C4-2B (cell line): Measurements from ENCODE around the gene ERCC1.

Experiments
- CTCF ChIP-seq: fragments of 450-650 bp; conservative IDR thresholded peaks from 2 replicates; pipeline ENCODE4 v1.5.1; 2017; ENCODE audit warnings: mild to moderate bottlenecking
- ZFX ChIP-seq: fragments of 450-650 bp; IDR thresholded peaks from 2 replicates; pipeline ENCODE4 v1.6.1; 2017

GRCh38 chr19:45464852-45465441, 41.2 kb upstream of the ERCC1 start:
- TF ChIP-seq CTCF: no peak
- TF ChIP-seq ZFX: no peak
